SH-SY5Y (cell line): ENCODE measurements around the gene FOXE1.

ENCODE experiments used
- GATA2 ChIP-seq: IDR thresholded peaks from 2 replicates; pipeline ENCODE4 v1.6.1; 2011; ENCODE audit warnings: mild to moderate bottlenecking, low read depth, low read length
- GATA3 ChIP-seq: IDR thresholded peaks from 2 replicates; pipeline ENCODE4 v1.6.1; 2011; ENCODE audit warnings: low read depth, mild to moderate bottlenecking, low read length, moderate library complexity

Gene FOXE1

GRCh38 chr9:97866300-97866699 lies 13.3 kb downstream of the FOXE1 start:
- TF ChIP-seq GATA3 (no peak), GATA2 (no peak)

GRCh38 chr9:97866848-97867247 lies 13.8 kb downstream of the FOXE1 start:
- TF ChIP-seq GATA3, result no peak
- TF ChIP-seq GATA2, result no peak

- TF ChIP-seq GATA2, result no peak
- TF ChIP-seq GATA3, result no peak
Observed at GRCh38 chr9:97868859-97869258, 15.8 kb downstream of the FOXE1 start.

GRCh38 chr9:97873425-97873824 lies 20.4 kb downstream of the FOXE1 start:
- TF ChIP-seq GATA3 (no peak), GATA2 (no peak)

- TF ChIP-seq GATA3 (no peak), GATA2 (no peak)
Observed at GRCh38 chr9:97873882-97874281, 20.9 kb downstream of the FOXE1 start.

GRCh38 chr9:97874624-97875023 lies 21.6 kb downstream of the FOXE1 start:
- TF ChIP-seq GATA3 (no peak), GATA2 (no peak)

- no peak for TF ChIP-seq GATA3
- no peak for TF ChIP-seq GATA2
Observed at GRCh38 chr9:97875111-97875510, 22.1 kb downstream of the FOXE1 start.

- TF ChIP-seq GATA3 (no peak), GATA2 (no peak)
Observed at GRCh38 chr9:97876061-97876460, 23.0 kb downstream of the FOXE1 start.

- TF ChIP-seq GATA3 (no peak), GATA2 (no peak)
Observed at GRCh38 chr9:97880336-97880735, 27.3 kb downstream of the FOXE1 start.

GRCh38 chr9:97889941-97890887 lies 37.2 kb downstream of the FOXE1 start:
- no peak for TF ChIP-seq GATA3
- no peak for TF ChIP-seq GATA2

GRCh38 chr9:97891736-97892135 lies 38.7 kb downstream of the FOXE1 start:
- no peak for TF ChIP-seq GATA2
- no peak for TF ChIP-seq GATA3

GRCh38 chr9:97892421-97892820 lies 39.4 kb downstream of the FOXE1 start:
- TF ChIP-seq GATA3 (no peak), GATA2 (no peak)

- no peak for TF ChIP-seq GATA2
- TF ChIP-seq GATA3, result no peak
Observed at GRCh38 chr9:97895211-97895610, 42.2 kb downstream of the FOXE1 start.

- TF ChIP-seq GATA2 (no peak), GATA3 (no peak)
Observed at GRCh38 chr9:97895695-97896332, 42.8 kb downstream of the FOXE1 start.

- TF ChIP-seq GATA2 (no peak), GATA3 (no peak)
Observed at GRCh38 chr9:97900103-97900737, 47.2 kb downstream of the FOXE1 start.
